Hematopoietic multipotent progenitor cell treated with erythropoietin and hydrocortisone succinate and interleukin-3 and kit ligand, for 6 days (in vitro differentiated cells): ENCODE data around the gene ARSB.
A peak's percentile ranks its signal among the peaks of the same experiment; 100 is the strongest.
"Not testable (repeated sequence)": the region's sequence is repeated elsewhere in the genome, so short reads cannot be mapped to it uniquely, and the experiment has no call there.

Source experiments
- DNase-seq: peaks from one replicate; pipeline ENCODE4 v3.0.0-alpha.2; 2015

The ARSB gene

GRCh38 chr5:78771260-78772205 lies 213.6 kb downstream of the ARSB start:
- DNase-seq = peak; percentile 78

GRCh38 chr5:78768781-78769380 lies 216.2 kb downstream of the ARSB start:
- DNase-seq = no peak

DNA sequence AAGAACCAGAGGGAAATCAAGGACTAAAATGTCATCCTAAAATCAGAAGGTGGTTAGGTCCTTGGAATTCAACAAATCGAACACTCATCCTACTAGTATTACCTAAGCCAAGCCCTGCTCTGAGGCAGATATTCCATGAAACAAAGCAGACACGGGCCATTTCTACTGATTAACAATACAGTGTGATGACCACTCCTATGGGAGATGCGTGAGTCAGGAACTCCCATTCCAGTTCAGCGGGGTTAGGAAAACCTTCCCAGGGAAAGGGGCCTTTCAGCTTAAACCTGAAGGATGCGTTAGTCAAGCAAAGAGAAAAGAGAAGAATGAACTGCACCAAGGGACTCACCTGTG lies 218.7 kb downstream of the ARSB start:
- DNase-seq = no peak

DNA sequence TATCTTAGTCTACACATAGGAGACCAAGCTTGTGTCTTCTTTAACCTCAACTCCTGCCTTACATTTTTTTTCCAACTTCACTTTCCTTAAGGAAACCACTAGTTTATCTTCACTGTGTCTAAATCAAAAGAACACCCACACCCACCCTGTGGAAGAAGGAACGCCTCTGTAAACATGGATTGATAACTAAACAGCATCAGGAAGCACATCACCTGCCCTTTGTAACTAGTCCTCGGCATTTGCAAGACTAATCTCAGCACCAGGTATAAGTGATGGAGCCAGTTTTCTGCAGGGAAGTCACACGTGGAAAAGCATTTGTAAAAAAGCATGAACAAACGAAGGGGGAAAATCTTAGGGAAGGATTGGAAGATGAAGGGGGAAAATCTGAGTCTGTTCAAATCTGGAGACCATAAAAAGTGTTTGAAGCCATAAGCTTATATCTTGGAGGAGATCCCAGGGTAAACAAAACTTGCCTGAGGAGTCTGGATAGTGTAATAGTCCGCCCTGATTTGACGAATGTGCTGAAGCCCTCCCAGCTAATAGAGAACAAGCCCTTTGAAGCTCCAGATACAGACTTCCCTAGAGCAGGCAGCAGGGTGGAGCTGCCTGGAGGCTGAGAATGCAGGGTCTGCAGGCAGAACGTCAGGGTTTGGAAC lies 219.2 kb downstream of the ARSB start:
- no peak for DNase-seq

GRCh38 chr5:78765116-78765515 lies 220.0 kb downstream of the ARSB start:
- no peak for DNase-seq

DNA sequence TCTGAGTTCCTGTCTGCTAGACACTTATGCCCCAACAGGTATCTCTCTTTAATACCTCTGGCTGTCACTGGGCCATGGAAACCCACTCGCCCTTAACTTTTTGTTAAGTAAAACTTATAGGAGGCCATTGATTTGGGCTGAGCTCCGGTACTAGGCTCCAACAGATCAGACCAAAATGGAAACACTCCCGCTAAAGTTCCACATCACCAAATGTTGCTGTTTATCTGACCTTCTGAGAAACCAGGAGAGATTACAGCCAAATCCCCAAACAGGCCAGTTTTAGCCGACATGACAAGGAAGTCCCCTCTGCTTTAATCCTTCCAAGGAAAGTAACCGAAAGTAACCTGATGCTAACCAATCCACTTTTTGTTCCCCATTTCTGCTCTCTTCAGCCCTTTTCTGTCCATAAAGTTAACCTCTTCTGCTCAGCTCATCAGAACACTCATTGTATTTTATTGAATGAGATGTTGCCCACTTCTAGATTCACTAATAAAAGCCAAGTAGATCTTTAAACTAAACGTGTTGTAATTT lies 221.4 kb downstream of the ARSB start:
- DNase-seq = no peak

GRCh38 chr5:78762743-78763142 lies 222.4 kb downstream of the ARSB start:
- DNase-seq = not testable (repeated sequence)

DNA sequence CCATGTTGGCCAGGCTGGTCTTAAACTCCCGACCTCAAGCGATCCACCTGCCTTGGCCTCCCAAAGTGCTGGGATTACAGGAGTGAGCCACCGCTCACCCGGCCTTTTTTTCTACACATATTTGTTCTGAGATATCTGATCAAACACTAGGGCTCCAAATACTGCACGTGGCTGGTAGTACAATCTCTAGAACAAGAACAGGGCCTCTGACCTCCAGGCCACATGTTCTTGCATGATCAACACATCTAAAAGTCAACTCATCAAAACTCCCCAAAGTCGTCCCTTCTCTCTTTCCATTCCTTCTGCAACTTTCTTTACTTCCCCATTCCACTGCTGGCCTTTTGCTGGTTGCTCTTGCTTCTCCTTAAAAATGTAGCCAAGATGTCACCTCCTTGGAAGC lies 223.3 kb downstream of the ARSB start:
- DNase-seq = no peak

- peak; percentile 22 for DNase-seq
These were observed 224.3 kb downstream of the ARSB start for GRCh38 chr5:78760770-78761169.

- DNase-seq = no peak
These were observed 224.7 kb downstream of the ARSB start for GRCh38 chr5:78760366-78760765.

- no peak for DNase-seq
These were observed 226.8 kb downstream of the ARSB start for GRCh38 chr5:78758169-78758839.

DNA sequence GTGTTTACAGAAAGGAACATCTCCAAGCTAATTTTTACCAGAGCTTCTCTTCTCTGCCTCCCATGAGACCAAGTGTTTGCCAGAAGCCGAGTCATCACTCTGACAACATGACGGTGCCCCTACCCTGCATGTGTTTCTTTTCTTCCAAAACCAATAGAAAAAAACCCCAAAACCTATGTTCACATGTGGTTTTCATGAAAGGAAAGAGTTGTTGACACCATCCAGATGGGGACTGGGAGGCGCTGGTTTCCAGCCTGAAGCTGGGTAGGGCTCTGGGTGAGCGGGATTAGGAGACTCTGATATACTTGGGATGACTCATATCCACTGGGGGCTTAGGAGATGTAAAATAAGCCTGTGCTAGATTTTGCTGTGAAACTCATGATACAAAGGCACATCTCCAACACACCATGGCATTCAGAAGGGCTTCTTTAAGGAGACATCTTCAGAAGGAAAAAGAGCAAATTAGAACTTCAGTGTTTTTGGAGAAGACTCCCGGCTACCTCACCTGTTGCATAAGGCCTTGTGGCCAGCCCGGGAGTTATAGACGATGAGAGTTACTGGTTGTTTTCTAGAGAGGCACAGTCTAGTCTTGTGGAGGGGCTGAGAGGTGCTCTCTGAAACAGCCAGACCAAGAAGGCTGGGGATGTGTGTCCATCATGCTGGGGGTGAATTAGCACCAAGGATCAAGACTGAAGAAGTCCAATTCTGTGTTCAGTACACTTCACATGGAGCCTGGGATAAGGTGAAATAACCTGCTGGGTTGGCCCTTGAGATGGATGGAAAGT lies 227.6 kb downstream of the ARSB start:
- DNase-seq = no peak

DNA sequence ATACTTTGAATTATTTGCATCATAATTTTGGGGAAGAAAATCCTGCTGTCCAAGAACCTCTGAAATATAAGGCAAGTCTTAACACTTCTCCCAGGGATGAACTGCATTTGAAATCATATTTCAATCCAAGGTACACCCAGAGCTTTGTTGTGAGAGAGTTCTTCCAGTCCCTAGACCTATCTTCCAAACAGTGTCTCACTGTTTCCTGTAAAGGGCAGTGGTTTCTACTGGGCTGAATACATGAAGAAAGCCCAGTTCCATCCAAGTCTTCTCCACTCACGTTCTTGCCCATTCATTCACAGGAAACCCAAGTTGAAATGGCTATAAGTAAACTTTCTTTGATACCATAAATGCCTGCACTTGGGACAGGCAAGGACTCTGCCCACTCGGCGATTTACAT lies 228.3 kb downstream of the ARSB start:
- no peak for DNase-seq

- no peak for DNase-seq
These were observed 229.2 kb downstream of the ARSB start for GRCh38 chr5:78755822-78756429.

DNA sequence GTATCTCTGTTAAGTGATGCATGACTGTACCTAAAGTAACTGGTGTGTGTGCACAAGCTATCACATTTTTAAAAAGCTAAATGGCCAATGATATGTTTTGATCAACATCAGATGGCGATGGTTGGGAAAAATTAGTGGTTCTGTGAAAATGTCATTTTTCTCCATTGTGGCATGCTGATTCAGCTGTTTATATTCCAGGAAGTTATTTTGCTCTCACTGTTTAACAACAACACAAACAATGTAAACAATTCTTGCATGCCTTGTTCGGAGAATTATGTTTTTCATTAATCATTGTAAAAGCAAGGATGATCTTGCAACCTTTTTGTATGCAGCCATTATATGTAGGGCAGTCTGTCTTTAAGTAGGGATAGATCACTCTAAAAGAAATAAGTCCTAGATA lies 230.5 kb downstream of the ARSB start:
- DNase-seq = no peak

DNA sequence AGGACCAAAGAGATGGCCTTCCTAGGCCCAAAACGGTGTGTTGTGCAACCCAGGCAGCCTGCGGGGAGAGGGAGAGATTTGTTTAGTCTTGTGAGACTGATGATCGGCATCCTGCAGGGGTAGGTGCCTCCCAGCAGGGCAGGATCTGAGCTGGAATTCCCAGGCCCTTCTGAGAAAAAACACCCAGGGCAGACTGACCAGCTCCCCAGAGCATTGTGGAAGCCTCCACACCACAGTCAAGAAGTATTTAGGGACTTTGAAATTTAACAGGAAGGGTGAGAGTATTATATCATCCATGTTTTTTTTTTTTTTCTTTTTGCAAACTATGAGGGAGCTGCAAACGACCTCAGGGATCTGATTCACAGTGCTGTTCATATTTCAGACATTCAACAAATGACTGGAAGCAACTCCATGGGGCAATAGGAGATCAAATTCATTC lies 232.0 kb downstream of the ARSB start:
- DNase-seq = no peak

DNA sequence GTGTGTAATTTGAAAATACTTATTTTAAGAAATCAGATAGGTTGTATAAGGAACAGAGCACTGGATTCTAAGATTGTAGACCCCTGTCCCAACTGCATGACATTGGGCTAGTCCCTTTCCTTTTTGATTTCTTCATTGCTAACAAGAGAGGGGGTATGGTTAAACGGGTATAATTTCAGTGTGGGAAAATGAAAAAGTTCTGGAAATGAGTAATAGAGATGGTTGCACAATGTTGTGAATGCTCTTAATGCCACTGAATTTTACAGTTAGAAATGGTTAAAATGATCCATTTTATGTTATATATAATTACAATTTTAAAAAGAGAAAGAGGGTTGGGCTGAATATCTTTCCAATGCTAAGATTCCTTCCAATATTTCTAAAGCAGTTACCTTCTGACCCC lies 233.2 kb downstream of the ARSB start:
- DNase-seq = no peak

GRCh38 chr5:78750281-78750680 lies 234.8 kb downstream of the ARSB start:
- no peak for DNase-seq

- no peak for DNase-seq
These were observed 237.3 kb downstream of the ARSB start for GRCh38 chr5:78747705-78748359.

DNA sequence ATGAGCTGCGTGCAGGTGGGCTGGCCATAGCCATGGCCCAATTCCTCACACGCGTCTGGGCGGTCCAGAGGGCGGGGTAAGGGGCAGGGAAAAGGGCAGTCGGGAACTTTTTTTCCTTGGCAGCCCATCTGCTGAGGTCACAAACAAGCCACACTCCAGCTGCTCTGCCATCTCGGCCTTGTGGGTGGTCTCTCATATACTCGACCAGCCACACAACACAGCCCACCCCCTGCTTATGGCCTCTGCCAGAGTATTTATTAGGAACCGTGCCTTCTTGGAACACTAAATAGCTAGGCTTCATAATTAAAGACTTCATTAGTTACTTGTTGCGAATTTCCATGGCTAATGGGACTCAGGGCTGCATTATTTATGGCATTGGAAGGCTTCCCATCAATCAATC lies 238.1 kb downstream of the ARSB start:
- DNase-seq = no peak
